HG03159 (cell line): ENCODE results near the gene EGLN1.
"Not testable (repeated sequence)": the region's sequence is repeated elsewhere in the genome, so short reads cannot be mapped to it uniquely, and the experiment has no call there.

Experiments
- ATAC-seq: cut with Tn5 transposase; IDR thresholded peaks from one replicate; pipeline ENCODE4 v1.9.1; 2021; ENCODE audit warnings: mild to moderate bottlenecking, moderate library complexity; ENCODE audit not compliant: unreplicated experiment

The EGLN1 gene

DNA sequence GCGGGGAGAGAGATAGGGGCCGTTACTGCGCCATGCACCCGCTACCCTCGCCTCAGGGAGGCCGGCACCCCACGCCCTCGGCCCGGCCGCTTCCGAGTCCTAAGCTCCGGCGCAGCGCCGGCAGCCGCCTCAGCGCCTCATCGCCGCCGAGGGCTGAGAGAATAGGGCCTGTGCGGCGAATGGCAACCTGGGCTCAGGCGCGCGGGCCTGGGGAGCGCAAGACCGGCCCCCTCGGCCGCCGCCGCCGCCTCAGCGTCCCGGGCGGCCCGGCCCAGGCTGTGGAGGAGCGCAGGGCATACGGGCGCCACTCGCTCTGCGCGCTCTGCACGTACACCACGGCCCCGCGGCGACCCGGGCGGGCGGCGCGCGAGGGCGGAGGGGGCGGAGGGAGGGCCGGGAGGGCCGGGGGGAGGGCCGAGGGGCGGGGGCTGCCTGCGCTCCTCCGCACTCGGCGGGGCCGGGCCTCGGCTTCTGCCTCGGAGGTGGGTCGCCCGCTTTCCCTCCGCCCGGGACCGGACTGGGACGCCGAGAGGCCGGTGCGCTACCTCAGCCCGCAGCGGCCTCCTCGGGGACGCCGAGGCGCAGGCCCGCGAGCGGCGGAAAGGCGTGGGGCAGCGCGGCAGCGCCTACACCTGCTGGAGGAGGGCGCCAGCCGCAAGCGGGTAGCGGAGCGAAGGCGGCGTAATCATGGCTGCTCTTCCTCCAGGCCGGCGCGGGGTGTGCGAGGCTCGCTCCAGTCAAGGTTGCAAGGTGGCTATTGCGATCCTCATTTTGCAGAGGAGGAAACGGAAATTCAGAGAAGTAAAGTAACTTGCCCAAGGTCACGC is at the start of gene EGLN1:
Gene EGLN1 (minus strand): TSS at position 317 of the 827 bp plus-strand sequence. CDS start 399 bp downstream, outside the sequence.
- ATAC-seq, result peak; percentile 74

- ATAC-seq, result not testable (repeated sequence)
Observed at GRCh38 chr1:231471500-231471899, 49.4 kb upstream of the EGLN1 start.

GRCh38 chr1:231471027-231471426 is 48.9 kb upstream of the EGLN1 start:
- ATAC-seq, result not testable (repeated sequence)

DNA sequence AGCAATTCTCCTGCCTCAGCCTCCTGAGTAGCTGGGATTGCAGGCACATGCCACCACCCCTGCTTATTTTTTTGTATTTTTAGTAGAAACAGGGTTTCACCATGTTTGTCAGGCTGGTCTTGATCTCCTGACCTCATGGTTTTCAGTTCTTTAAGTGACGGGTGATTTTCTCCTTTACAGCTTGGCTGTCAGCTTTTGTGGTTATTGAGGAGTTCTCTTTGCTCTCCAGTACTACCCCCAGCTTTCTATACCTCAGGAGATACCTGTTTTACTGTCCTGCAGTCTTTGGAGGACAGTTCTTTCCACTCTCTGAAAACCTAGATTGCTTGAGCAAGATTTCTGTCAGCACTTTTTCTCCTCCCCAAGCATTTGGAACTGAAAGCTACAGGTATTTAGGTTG is 45.9 kb upstream of the EGLN1 start:
- no peak for ATAC-seq

GRCh38 chr1:231465051-231465450 is 43.0 kb upstream of the EGLN1 start:
- no peak for ATAC-seq

DNA sequence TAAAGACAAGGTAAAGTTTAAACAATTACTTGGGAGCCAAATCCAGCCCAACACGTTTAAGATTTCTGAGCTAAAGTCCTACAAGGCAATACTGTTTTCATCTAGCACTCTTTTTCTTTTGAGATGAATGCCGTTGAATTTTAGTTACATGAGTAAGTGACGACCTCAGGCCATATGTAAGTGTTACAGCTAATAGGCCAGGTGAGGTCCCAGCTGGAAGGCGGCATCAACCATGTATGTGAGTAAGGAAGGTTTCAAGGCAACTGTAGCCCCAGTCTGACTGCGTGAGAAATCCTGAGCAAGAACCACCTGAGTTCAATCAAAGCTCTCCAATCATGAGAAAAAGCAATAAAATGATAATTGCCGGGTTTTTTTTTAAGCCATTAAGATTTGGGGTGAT is 41.5 kb upstream of the EGLN1 start:
- ATAC-seq, result no peak

DNA sequence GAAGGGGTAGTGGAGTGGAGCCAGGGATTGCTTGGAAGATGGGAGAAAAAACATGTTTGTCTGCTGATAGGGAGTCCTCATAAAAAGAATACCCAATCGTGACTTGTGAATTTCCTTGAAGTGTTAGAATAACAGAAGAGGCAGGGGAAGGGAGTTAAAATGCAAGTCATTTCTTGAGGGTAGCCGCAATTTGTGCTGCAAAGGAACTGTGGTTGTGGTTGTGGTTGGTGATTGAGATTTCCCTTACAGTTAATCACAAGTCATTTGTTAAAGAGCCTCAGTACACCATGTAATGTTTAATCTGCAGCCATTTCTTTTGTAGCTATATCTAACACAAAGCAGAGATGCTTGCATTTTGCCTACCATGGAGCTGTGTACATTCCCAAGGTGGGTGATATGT is 38.5 kb upstream of the EGLN1 start:
- peak; percentile 79 for ATAC-seq

DNA sequence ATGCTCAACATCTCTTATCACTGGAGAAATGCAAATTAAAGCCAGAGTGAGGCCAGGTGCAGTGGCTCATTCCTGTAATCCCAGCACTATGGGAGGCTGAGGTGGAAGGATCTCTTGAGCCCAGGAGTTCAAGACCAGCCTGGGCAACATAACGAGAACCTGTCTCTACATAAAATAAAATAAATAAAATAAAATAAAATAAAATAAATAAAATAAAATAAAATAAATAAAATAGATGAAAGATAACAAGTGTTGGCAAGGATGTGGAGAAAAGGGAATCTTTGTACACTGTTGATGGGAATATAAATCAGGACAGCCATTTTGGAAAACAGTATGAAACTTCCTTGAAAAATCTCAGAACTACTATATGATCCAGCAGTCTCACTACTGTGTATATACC is 37.4 kb upstream of the EGLN1 start:
- not testable (repeated sequence) for ATAC-seq

DNA sequence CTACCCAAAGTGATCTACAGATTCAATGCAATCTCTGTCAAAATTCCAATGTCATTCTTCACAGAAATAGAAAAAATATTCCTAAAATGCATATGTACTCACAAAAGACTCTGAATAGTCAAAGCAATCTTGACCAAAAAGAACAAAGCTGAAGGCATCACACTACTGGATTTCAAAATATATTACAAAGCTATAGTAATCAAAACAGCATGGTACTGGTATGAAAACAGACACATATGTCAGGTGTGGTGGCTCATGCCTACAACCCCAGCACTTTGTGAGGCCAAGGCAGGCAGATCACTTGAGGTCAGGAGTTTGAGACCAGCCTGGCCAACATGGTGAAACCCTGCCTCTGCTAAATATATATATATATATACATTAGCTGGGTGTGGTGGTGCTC is 35.9 kb upstream of the EGLN1 start:
- not testable (repeated sequence) for ATAC-seq

DNA sequence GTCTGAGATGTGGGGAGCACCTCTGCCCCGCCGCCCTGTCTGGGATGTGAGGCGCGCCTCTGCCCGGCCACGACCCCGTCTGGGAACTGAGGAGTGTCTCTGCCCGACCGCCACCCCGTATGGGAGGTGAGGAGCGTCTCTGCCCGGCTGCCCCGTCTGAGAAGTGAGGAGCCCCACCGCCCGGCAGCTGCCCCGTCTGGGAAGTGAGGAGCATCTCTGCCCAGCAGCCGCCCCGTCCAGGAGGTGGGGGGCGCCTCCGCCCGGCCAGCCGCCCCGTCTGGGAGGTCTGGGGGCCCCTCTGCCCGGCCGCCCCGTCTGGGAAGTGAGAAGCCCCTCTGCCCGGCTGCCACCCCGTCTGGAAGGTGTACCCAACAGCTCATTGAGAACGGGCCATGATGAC is 32.0 kb upstream of the EGLN1 start:
- not testable (repeated sequence) for ATAC-seq

GRCh38 chr1:231446138-231446537 is 24.1 kb upstream of the EGLN1 start:
- ATAC-seq, result no peak

GRCh38 chr1:231444059-231444458 is 22.0 kb upstream of the EGLN1 start:
- ATAC-seq, result no peak

DNA sequence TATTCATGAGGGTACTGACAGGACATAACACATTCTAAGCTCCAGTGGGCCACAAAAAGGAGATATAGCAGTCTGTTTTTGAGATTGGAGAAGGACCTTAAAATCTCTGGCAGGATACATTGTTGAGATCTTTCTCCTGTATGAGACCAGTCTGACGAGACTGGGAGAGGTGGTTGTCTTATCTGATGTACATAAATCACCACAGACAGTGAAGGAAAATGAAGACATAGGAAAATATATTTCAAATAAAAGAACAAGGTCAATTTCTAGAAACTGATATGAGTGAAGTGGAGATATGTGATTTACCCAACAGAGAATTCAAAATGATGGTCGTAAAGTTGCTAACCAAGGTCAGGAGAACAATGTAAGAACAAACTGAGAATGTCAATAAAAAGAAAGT is 21.3 kb upstream of the EGLN1 start:
- ATAC-seq, result no peak

GRCh38 chr1:231442735-231443134 is 20.6 kb upstream of the EGLN1 start:
- ATAC-seq, result no peak

DNA sequence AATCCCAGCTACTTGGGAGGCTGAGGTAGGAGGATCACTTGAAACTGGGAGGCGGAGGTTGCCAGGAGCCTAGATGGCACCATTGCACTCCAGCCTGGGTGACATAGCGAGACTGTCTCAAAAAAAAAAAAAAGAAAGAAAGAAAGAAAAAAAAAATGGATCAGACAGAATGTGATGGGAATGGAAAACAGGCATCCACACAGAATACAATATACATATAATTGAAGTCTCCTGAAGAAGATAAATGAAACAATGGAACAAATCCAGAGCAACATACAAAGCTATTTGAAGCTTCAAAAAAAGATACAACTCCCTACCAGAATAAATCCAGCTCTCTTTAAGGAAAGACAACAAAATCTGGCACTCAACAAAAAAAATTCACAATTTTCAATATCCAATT is 10.9 kb upstream of the EGLN1 start:
- no peak for ATAC-seq

DNA sequence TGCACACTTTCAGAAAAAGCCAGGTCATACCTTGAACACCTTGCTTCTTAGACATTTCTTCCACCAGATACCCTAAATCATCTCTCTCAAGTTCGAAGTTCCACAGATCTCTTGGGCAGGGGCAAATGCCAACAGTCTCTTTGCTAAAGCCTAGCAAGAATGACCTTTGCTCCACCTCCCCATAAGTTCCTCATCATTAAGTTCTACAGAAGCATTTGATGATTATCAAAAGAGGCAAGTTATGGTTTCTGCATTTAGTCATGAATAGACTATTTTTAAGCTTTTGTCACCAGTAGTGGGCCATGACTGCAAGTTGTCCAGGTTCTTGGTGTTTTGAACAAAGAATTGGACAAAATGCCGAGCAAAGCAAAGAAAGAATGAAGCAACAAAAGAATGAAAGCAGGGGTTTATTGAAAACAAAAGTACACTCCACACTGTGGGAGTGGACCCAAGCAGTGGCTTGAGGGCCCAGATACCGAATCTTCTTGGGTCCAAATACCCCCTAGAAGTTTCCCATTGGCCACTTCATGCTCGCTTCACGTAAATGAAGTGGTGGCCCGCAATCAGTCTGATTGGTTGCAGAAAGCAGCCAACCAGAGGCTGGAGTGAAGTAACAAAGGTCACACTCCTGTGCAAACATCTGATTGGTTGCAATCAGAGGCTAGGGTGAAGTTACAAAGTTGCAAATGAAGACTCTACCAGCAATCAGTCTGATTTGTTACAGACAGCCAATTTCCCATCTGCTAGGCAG is 9.8 kb upstream of the EGLN1 start:
- no peak for ATAC-seq

DNA sequence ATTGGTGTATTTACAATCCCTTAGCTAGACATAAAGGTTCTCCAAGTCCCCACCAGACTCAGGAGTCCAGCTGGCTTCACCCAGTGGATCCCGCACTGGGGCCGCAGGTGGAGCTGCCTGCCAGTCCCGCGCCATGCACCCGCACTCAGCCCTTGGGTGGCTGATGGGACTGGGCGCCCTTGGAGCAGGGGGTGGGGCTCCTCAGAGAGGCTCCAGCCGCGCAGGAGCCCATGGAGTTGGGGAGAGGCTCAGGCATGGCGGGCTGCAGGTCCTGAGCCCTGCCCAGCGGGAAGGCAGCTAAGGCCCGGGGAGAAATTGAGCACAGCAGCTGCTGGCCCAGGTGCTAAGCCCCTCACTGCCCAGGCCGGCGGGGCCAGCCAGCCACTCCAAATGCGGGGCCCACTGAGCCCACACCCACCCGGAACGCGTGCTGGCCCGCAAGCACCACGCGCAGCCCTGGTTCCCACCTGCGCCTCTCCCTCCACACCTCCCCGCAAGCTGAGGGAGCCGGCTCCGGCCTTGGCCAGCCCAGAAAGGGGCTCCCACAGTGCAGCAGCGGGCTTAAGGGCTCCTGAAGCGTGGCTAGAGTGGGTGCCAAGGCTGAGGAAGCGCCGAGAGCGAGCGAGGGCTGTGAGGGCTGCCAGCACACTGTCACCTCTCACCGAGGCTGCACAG is 8.7 kb upstream of the EGLN1 start:
- not testable (repeated sequence) for ATAC-seq

- ATAC-seq, result no peak
Observed at GRCh38 chr1:231428377-231428776, 6.3 kb upstream of the EGLN1 start.

GRCh38 chr1:231424950-231425805 is 3.1 kb upstream of the EGLN1 start:
- ATAC-seq, result no peak

DNA sequence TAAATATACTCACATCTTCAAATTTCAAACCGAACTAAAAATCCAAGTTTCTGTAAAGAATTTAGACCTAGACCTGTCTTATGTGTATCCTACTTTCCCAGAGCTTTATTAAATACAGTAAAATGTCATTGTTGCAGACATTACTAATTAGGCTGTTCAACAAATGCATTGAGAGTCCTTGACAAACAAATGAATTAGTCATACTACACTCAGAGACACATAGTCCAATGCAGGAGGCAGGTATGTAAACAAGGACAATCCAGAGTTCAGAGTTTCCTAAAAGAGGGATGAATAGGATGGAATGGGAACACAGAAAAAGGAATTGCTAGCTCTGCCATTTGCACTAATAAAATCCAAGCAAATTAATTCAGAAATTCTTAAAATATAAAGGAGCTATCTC is 1.6 kb upstream of the EGLN1 start:
- ATAC-seq, result no peak
